GM19467 (cell line): ENCODE results near the gene CENPX.

Experiments
- ATAC-seq: cut with Tn5 transposase; IDR thresholded peaks from one replicate; pipeline ENCODE4 v1.9.1; 2021; ENCODE audit warnings: mild to moderate bottlenecking, moderate library complexity; ENCODE audit not compliant: unreplicated experiment

The CENPX gene

DNA sequence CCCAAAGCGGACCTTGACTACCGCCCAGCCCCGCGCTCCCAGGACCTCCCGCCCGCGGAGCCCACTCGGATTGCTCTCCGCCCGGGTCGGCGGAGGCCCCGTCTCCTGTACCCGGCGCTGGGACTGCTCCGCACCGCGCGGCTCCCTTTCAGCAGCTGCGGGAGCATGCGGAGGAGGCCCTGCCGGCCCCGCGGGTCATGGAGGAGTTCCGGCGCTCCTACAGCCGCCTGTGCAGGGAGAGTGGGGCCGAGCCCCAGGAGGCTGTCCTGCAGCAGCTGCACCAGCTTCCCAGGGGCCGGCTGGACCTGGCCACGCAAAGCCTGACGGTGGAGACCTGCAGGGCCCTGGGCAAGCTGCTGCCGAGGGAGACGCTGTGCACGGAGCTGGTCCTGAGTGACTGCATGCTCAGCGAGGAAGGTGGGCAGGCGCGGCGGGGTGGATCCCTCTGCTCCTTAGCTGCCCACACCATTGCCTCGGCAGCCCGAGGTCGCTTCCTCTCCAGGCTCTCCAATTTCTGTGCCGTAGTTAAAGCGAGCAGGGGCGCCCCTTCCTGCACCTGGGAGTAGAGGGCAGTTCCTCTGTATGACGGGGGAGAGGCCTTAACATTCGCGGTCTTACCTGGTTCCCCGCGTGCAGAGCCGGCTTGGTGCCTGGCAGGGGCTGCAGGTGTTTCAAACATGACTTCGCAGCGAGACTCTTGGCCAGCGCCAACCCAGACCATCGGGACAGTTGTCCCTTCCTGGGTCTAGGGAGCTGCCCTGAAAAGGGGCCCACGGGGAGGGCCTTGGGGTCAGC is 966 bp upstream of the CENPX start:
- no peak for ATAC-seq

DNA sequence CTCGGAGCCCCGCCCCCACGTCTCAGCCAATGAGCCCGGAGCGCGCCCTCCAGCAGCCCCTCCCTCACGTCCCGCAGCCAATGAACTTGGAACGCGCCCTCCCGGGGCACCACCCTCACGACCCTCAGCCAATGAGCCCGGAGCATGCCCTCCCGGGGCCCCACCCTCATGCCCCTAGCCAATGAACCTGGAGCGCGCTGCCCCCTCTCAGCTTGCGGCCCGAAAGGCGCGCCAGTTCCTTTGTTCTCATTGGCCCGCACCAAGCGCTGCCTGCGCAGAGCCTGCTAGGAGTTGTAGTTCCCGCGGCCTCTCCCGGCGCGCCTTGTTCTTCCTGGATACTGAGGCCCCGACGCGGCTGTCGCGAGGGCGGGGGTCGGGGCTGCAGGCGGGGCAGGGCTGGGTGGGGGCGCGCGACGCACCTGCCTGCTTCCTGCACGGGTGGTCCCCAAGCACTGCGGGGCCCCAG is 336 bp upstream of the CENPX start, which contains the start of gene LRRC45:
TSS of gene LRRC45 (plus strand) at position 325 of the 466 bp plus-strand sequence. CDS start 339 bp downstream, outside the sequence.
- ATAC-seq = peak; percentile 81

DNA sequence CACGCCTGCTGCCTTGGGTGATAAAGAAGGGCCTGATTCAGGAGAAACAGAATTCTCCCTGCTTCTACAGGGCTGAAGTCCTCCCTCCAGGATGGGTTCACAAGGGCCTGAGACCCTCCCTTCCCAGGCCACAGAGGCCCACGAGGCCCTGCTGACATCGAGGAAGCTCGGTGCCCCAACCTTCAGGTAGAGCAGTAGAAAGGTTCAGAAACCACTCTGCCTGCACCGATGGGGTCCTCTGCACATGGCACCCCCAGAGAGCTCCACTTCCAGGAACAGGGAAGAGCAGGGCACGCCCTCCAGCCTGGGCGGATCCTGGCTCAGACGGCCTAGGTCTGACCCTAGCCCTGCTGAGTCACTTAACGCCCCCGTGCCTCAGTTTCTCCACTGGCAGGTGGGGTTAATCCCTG is 773 bp downstream of the CENPX start:
- ATAC-seq = no peak

DNA sequence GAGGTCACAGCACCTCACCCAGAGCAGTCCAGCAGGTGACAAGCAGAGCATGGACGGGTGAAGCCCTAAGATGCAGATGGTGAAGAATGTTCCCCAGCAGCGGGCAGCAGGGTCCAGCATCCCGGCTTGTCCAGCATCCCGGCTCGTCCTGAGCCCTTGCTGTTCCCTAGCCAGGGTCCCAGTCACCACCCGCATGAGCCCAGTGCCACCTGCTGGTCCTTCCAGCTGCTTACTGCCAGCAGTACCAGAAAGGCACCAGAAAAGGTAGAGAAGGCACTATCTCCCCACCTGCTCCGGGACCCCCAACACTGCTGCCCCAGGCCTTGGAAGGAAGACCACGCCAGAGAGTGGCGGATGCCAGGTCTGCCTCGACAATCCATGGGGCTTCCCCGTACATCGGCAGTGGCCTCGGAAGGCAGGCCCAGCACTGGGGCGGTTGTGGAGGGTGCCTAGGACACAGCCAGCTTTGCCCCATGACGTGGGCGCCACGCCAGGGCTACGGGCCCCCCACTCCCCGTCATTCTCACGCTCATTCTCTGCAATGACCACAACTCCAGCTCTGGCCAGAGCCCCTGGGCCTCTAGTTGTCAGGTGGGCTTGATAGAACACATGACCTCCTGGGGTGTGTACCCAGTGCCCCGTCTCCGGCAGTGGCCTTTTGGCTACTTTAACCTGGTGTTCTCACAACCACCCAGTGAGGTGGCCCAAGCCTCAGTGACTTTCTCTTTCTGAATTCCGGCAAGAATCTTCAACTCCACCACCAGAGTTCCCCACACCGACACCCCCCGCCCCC is 1.4 kb downstream of the CENPX start:
- ATAC-seq = no peak

DNA sequence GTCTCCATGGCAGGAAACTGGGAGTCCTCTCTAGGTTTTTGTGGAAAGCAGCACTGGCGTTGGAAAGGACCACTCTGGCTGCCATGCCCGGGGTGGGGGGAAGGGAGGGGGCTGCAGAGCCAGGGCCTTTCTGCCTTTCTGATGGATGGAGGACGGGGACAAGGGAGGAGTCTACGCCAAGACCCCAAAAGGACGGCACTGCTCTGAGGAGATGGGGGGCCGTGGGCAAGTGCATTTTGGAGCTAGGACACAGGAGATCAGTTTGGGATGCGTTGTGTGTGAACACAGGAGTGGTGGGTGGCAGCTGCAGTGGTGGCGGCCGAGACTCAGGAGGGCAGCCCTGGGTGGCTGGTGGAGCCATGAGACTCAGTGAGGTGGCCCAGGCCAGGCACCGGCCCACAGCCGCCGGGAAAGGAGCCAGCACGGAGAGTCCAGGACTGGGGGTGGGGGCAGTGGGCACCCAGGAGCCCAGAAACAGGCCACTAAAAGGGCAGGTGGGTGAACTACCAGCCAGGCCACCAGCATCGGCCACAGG is 2.0 kb downstream of the CENPX start:
- no peak for ATAC-seq

DNA sequence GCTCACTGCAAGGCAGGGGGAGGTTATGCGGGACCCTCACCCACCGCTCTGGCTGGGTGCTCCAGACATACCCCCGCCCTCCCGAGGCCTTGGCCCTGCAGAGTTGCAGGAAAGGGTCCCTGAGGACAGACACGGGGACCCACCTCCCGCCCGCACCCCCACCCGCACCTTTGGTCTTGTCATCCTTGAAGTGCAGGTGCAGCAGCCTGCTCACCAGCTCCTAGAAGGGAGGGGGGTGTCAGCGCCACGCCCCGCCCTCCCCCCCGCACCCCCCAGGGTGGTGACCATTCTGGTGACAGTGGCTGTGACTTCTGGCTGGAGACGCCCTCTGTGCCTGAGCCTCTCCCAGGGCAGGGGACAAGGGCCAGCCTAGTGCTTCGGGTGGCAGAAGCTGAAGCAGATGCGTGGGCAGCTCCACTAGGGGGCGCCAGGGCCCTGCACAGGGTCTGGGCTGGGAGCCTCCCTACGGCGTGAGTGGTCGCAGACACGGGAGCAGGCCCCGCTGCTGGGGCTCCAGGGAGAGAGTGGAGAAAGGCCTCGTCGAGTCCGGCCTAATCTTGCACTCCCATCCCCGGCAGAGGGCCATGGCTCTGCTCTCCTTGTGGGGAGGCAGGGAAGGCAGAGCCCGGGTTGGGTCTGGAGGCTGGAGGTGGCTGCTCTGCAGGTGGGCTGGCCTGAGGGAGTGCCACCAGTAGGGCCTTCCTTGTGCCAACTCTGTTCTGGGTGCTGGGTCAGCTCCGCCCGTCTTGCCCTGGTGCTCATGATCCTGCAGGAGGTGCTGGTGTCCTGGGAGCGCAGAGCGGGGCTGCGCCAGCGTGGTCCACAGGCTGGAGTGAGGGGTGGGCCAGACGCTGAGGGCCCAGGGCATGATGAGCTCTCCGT is 2.7 kb downstream of the CENPX start:
- no peak for ATAC-seq

DNA sequence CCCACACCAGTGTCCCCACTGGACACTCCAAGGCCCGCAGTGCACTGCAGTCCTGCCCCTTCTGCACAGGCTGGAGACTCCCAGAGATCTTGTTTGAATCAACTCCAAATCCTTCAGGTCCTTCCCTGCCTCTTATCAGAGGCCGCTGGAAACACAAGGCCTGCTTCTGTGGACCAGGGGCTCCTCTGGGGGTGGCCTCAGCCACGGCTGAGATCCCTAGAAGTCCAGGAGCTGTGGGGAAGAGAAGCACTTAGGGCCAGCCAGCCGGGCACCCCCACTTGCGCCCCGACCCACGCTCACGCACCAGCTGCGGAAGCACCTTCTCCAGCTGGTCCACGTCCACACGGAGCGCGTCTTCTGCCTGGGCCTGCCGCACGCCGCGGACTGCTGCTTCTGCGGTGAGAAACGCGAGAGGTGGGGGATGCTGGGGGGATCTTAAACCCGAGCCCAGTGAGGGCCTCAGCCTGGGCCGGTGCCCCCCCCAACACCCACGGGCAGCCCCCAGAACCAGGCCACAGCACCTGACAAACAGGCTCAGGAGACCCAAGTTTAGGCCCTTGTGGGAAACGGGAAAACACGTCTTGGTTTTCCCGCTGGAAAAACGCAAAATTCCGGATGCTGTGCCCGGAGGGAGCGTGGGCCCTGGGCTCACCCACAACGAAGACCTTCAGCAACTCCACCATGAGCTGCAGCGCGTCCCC is 3.5 kb downstream of the CENPX start:
- ATAC-seq = no peak

DNA sequence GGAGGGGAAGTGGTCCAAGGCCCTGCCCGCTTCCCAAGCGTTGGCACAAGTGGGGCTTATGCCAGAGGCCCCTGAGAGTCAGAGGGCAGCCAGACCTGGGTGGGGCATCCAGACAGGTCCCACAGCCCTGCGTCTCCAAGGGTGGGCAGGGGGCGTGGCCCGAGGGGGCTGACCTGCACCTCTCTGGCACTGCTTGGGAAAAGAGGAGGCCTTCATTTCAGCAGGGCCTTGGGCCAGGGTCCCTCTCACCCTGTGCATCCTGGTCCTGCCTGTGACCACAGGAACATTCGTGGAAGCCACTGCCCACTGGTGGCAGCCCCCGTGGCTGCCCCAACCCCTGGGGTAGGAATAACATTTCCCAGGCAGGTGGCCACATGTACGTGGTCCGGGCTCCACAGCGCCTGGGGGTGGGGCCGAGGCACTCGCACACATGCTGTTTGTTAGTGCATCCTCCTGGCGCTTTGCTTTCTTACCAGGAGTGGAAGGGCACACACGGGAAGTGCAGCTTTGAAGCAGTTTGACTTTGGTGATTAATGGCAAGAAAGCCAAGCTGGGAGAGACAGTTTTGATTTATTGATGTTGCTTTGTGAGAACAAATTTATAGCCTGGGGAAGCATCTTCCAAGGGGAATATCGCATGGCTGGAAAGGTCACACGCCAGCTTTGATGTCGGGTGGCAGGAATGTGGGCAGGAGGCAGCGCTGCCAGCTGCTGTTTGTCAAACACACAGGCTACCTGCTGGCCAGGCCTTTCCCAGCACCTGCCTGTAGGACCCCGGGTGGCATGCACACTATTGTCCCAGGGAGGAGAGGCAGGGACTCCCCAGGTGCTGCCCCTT is 4.3 kb downstream of the CENPX start:
- no peak for ATAC-seq

DNA sequence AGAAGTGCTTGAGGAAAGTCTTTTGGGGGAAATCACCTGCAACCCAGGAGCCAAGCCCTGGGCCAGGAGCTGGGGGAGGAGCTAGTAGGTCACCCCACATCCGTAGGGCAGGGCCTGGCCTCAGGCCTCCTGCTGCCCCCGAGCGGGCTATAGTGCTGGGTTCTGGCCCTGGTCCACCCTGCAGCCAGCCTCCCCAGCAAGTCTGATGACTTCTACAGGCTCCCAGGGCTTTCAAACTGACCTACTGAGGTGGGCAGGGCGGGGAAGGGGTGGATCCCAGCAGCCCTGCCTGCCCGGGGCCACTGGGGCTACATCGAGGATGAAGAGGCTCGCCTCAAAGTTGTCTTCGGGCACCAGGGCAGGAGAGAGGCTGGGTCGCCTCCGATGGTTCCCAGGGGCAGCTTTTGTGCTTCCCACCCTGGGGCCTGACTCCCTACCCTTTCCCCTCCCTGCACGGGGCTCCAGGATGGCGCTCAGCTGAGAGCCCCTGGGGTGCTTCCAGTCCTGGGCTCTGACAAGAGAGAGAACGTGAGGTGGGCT is 5.0 kb downstream of the CENPX start:
- ATAC-seq = no peak

DNA sequence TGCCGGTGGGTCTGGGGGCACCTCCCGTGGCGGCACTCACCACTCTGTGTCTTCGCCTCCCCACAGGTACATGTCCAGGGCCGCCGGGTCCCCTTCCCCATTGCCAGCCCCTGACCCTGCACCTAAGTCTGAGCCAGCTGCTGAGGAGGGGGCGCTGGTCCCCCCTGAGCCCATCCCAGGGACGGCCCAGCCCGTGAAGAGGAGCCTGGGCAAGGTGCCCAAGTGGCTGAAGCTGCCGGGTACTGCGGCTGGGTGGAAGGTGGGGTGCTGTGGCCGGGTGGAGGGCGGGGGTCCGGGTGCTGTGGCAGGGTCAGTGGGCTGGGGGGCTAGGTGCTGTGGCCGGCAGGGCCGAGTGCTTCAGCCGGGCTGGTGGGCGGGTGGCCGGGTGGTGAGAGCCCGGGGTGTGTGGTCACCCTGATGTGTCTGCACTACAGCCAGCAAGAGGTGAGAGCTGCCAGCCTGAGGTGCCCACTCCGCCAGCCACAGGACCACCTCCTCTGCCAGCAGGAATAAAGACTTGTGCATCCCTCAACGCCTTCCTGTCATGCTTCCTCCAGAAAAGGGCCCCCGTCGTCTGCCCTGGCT is 5.7 kb downstream of the CENPX start:
- no peak for ATAC-seq

DNA sequence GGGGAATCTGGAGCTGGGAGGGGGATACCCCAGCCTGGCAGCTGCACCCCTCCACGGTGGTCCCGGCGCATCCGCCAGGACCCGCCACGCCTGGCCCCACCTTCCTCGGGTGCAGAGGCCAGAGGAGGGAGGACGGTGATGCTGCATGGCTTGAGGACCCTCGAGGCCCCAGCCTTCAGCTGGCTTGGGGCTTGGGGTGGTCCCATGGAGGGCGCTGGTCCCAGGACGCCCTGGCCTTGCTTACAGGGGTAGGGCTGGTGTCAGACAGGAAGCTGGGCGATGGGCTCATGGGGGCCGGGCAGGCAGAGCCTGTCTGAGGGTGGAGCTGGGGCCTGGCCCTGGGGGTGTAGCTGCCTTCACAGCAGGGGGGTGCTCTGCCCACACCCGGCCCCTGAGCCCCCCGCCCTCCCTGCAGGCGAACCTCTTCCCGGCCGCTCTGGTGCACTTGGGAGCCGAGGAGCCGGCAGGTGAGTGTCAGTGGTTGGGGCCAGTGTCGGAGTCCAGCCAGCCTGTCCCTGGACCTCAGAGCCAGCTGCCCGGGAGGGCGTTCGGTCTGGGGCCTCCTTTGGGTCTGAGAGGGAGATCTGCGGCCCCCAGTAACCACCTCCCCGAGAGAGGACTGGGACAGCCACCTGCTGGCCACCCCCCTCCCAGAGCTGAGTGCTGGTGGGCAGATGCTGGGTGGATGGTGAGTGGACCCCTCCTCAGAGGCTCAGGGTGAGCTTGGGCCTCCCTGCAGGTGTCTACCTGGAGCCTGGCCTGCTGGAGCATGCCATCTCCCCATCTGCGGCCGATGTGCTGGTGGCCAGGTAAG is 6.4 kb downstream of the CENPX start:
- no peak for ATAC-seq

DNA sequence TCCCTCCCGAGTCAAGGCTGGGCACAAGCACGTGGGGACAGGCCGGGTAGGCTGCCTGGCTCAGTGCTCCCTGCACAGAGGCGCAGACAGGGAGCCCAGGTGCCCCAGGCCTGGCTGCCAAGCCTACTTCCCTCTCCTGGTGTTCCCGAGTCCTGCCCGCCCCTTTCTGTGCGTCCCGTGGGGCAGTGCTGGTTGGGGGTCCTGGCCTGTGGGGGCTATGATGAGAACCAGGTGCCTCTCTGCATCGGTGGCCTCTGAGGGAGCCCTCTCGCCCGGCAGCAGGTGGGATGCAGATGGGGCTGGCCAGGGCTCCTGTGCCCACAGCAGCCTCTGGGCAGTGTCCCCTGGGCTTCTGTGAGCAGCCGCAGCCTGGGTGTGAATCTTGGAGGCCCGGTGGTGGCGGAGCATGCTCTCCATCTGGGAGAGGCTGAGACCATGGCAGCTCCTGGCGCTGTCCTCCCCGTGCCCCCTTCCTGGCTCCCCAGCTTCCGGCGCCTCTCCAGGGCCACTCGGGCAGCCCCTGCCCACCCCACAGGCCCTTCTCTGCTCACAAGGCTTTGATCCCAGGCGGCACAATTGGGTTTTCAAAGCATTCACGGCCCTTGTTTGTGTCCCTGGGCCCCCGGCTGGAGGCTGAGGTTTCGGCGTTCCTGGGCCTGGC is 7.2 kb downstream of the CENPX start:
- ATAC-seq = no peak

DNA sequence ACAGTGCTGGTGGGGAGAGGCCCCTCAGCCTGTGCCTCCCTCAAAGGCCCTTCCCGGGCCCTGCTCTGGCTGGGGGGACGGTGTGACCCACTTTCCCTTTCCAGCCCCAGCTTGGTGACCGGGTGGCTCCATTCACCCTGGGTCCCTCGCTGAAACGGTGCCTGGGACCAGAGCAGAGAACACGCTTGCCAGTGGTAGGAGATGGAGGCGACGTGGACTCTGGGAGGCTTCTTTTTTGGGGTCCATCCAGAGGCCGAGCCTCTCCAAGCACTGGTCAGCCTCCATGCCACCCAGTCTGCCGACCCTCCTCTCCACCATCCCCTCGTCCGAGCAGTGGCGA is 7.7 kb downstream of the CENPX start:
- ATAC-seq = no peak

DNA sequence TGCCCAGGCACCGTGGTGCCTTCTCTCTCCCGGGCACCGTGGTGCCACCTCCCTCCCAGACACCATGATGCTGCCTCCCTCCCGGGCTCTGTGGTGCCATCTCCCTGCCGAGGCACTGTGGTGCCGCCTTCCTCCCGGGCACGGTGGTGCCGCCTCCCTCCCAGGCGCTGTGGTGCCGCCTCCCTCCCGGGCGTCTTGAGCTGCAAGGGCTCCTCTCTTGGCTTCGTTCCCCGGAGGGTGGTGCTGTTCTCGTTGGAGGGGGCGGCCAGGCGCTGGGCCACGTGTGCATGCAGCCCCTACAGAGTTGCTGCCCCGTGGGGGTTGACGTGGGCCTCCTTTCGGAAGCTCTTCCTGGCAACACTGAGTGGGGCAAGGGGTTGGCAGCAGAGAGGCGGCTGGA is 8.2 kb downstream of the CENPX start:
- ATAC-seq = no peak

DNA sequence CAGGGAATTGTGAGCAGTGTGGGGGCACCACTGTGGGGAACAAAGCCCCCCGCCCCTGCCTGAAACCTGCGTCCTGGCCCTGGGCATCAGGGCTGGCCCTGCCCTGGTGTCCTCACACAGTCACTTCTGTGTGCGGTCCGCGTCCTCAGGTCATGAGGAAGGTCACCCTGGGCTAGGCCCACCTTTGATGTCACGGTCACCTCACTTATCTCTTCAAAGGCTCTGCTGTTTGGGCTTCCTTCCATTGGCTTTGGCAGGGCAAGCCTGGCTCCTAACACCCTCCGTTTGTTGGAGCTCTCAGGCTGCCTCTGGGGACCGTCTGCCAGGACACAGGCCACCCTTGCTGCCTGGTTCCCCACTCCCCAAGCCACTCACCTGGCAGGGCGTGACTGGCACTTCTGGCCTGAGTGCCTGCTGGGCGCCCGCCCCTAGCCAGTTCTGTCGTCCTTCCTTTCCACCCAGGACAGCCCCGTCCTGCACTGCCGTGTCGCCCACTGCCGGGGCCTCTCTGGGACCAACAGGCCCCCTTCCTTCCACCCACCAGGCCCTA is 8.8 kb downstream of the CENPX start:
- no peak for ATAC-seq

DNA sequence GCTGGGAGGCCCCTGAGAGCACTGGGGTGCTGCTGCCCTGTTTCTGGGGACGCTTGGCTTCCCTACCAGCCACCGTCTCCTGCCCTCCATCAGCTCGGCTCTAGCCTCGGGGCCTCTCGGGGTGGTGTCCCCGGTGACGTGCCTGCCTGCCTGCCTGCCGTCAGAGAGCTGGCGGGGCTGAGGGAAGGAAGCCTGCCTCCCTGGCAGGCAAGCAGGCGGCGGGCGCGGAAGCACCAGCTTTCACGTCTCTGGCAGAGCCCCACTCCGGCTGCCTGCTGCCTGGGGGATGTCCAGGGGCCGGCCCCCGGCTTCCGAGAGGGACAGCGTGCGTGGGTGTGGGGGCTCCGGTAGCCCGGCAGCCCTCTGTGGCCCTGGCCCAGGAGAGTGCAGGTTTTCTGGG is 9.3 kb downstream of the CENPX start:
- ATAC-seq = no peak

DNA sequence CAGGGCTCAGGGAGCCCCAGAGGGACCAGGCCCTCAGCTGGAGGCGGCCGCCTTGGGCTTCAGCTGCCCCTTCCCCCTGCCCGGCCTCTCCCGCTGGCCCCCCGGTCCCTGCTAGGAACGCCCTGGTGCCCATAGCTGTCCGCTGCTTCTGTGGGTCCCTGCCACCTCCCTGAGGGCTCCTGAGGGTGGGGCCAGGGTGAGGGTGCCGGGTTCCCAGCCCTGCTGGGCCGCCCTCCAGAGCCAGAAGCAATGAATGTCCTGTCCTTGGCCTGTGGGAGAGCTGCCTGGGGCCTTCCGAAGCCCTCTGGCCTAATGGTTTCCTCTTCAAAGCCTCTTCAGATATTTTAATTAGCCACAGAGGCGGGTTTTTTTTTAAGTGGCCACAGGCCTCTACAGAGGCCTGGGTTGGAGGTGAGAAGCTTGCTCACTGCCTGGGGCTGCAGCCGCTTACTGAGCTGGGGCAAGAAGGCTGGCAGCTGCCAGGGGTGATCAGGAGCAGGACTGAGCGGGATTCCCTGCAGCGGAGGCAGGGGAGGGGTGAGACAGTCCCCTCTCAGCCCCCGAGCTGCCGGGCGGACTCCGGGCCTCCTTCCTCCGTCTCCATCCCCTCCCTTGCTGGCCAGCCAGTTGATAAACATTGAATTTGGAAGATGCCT is 9.9 kb downstream of the CENPX start:
- ATAC-seq = no peak
